Tibial nerve (tissue), 3 donors: ENCODE measurements around the gene EFNA3.

ENCODE experiments used
- CTCF ChIP-seq, 5 experiments: fragments of 200-600 bp in 3 of 5; fragments of 450-650 bp in 2 of 5; sonication (generic) in 3 of 5; IDR thresholded peaks; one replicate each; pipeline ENCODE4 v1.5.1; 2016 to 2019; ENCODE audit warnings: antibody characterized with exemption in 5 of 5, mild to moderate bottlenecking in 3 of 5, moderate library complexity in 2 of 5
- POLR2A ChIP-seq, 2 donors: fragments of 450-650 bp; IDR thresholded peaks; one replicate each; pipeline ENCODE4 v1.6.1; 2017; ENCODE audit warnings: antibody characterized with exemption in 2 of 2, mild to moderate bottlenecking in 2 of 2, moderate library complexity in 2 of 2

- TF ChIP-seq CTCF (IDR thresholded peaks at IDR 0.05) = no peak
- no peak for TF ChIP-seq POLR2A (IDR thresholded peaks at IDR 0.05)
These were observed 34.8 kb upstream of the EFNA3 start for GRCh38 chr1:155043793-155044192.
